HG02970 (cell line): ENCODE measurements around the gene RPS14.
"Not testable (repeated sequence)": the region's sequence is repeated elsewhere in the genome, so short reads cannot be mapped to it uniquely, and the experiment has no call there.

Source experiments
- ATAC-seq: cut with Tn5 transposase; IDR thresholded peaks from one replicate; pipeline ENCODE4 v1.9.1; 2021; ENCODE audit warnings: mild to moderate bottlenecking, moderate library complexity, moderate number of reproducible peaks; ENCODE audit not compliant: unreplicated experiment, low FRiP score

The RPS14 gene

GRCh38 chr5:150419630-150420270, 29.8 kb downstream of the RPS14 start:
- ATAC-seq: no peak

GRCh38 chr5:150413902-150414790, 35.4 kb downstream of the RPS14 start:
- not testable (repeated sequence) for ATAC-seq

- no peak for ATAC-seq
These were observed 36.2 kb downstream of the RPS14 start for GRCh38 chr5:150413176-150413901.

DNA sequence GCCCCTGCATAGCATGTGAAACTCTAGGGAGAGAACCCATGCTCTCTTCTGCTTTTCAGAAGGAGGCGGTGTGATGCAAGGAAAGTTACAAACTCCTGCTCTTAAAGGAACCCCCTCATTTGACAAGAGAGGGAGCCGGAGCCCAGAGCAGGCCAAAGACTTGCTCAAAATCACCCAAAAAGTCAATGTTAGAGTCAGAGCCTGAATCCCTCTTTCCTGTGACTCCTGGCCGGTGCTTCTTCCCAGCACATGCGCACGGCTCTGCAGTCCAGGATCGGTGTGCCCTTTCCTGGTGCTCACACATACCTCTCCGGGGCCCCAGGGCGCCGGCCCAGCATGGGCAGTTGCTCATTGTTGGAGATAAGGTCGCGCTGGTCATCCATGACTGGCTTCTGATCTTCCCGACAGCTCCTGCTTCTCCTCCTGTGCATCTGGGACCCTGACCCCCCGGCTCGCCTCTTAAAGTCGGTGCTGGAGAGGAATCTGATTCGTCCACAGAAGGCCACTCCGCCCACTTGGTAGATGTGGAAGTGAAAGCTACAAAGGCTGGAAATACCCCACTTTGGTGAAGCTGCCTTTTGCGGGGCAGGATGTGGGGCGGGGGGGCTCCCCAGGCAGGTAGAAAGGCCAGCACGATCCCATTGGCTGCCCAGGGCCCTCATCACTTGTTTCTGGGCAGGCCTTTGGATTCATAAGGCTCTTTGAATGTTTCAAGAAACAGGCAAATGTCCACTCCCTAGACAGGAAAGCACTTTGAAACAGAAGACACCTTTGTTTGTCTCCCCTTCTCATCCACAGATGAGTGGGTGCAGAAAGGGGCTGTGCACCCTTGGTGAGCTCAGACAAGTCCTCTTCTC, 37.0 kb downstream of the RPS14 start, which contains the start of gene CD74:
TSS of gene CD74 (minus strand) at position 592 of the 857 bp plus-strand sequence. CDS start at position 431, 161 bp downstream.
- ATAC-seq: peak; percentile 75

DNA sequence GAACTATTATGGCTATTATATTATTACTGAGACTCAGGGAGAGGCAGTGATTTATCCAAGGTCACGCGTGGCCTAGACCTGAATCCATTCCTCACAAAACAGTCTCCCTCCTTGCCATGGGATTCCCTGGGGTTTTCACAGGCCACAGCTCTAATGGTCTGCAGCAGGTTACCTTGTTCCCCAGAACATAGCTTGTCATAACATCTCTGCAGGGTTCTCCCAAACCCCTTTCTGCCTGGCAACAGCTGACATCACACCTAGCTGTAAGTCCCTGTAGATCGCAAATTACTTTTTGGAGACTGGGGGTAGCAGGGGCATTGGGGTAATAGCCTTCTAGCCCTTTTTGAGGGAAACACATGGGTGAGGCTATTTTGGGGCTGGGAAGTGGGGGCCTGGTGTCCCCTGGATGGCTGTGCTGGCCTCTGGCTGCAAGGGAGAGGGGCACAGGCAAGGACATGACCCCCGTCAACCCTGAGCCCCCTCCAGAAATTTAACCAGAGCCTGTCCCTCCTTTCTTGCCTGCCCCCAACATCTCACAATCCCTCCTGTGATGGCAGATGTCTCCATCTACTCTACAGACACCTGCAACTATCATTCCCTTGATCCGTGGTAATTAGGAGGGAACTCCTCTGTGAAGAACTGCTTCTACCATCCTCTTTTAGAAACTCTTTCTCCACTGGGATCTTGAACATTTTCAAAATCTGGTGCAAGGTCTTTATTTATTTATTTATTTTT, 38.1 kb downstream of the RPS14 start:
- no peak for ATAC-seq

GRCh38 chr5:150410524-150411244, 38.9 kb downstream of the RPS14 start:
- no peak for ATAC-seq

DNA sequence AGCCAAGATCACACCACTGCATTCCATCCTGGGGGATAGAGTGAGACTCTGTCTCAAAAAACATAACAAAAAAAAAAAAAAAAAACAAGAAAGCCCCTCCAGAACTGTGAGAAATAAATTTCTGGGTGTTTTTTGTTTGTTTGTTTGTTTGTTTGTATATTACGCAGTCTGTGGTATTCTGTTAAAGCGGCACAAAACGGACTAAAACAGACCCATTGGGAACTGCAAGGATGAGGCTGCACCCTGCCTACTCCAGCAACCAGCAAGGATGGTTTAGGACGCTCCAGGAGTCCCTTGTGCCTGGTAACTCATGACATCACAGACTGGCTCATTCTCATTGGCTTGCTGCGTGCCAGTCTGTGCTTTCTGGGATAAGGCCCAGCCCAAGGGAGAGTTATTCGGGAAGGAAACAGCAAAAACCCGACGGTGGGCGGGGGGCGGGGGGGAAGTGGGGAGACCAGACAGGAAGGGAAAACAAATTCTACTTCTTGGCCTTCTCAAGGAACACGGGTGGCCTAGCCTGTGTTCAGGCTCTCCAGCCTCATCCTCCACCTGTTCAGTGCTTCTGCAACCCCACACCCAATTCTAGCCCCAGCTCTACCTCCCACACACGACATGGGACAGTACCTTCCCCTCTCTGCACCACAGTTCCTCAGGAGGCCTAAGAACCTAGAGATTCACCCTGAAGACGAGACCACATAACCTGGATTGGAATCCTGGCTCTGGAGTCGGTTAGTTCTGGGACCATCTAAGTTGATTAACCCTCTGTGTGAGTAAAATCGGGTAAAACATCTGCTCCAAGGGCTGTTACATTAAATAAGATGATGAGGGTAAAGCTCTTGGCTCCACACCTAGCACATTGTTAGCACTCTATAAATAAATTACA, 39.7 kb downstream of the RPS14 start:
- ATAC-seq: no peak

DNA sequence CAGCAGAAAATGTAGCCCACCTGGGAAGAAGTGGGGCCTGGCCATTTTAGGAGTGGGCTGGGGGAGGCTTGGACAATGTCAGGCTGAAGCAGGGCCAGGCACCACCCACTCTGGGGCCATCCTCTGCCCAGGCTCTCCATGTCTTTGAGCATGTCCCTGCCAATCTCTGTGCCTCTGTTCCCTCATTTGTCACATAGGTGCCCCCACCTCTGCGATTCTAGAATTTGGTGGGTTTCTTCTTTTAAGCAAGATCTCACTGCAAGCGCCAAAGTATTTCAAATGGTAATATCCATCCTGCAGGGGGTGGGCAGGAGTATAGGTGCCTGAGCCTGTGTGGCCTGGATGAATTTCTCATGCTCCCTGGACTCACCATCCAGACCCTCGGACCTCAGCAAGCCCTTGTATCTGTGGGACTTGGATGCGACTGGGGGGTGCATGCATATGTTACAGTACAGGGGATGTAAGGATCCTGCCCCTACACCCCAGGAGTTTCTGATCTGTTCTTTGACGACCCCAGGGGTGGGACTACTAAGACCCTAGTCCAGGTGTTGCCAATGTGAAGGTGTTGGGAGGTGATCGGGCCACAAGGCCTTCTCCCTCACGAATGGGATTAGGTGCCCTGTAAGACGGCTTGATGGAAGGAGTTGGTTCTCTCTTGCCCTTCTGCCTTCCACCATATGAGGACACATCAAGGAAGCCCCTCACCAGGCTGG, 41.2 kb downstream of the RPS14 start:
- ATAC-seq: no peak

DNA sequence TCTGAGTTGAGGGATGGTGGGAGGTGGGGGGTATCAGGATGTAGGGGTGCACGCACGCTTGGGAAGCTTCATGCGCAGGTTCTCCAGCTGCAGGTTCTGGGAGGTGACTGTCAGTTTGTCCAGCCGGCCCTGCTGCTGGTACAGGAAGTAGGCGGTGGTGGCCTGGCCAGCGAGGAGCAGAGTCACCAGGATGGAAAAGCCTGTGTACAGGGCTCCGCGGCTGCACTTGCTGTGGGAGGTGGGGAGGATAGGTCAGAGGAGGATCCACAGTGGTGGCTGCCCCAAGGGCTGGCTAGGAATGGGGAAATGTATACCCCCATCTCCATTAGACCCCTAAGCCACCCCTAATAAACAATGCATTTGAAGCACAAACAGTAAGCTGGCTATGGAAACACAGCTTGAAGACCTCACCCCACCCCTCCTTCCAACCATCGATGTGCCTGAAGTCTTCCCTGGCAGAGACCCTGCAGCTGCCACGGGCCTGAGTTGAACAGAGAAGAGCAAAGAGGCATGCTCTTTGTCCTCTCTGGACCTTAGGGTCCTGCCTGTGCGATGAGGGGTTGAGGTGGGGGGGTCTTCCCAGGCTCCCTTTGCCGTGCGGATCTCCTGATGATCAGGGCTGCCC, 42.3 kb downstream of the RPS14 start:
- ATAC-seq: no peak

GRCh38 chr5:150406723-150407095, 42.8 kb downstream of the RPS14 start:
- no peak for ATAC-seq

DNA sequence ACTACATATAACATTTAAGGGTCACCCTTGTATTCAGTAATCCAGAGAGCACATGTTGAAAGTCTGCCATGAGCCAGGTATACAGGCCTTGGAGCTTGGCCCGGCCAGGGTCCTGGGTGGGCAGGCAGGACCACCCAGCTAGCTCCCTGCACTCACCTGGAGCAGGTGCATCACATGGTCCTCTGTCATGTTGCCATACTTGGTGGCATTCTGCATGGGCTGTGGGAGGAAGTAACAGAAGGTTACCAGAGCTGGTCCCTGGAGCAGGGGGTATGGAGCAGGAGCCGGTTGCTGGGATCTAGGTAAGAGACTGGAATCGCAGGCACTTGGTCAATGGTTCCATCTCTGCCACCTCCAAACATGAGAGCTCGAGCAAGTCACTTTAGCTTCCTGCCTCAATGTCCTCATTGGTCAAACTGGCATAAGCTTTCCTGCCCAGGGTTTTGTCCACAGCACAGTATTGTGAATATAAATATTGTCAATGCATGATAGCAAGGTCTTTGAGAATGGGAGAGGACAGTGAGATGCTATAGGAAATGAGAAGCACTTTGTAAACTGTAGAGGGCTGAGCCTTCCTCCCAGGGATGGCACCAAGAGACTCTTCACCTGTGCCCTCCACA, 43.3 kb downstream of the RPS14 start:
- no peak for ATAC-seq

DNA sequence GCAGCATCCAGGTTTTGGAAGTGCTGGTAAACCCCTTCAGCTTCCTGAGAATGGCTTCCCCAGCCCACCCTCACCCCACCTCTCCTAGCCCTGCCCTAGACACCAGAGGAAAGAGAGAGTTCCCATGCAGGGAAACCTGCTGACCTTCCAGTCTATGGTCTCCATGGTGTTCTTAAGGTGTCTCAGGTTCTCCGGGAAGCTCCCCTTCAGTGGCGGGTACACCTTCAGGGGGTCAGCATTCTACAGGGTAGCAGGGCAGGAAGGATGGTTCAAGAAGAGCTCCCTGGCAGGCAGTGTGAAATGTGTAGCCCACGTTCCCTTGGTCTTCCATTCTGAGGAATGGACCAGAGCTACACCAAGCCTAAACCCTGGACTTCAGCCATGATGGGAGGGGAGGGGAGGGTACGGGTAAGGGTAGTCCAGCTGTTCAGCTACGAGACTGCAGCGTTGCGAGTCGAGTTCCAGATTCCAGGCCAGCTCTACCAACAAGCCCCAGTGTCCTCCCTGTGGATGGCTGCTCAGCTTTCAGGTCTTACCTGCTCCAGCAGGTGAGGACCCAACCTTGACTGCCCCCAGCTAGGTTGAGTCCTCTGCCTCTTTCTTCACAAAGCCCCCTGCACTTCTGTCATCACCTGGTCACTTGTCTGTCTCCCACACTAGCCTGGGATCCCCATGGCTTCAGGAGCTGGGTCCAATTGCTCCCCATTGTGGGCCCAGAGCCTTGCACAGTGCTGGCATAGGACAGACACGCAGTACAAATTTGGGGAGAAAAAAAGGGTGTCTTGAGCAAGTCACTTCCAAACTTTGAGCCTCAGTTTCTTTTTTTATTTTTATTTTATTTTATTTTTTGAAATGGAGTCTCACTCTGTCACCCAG, 44.4 kb downstream of the RPS14 start:
- no peak for ATAC-seq

GRCh38 chr5:150404535-150404934, 45.0 kb downstream of the RPS14 start:
- no peak for ATAC-seq

- no peak for ATAC-seq
These were observed 45.4 kb downstream of the RPS14 start for GRCh38 chr5:150404121-150404520.

DNA sequence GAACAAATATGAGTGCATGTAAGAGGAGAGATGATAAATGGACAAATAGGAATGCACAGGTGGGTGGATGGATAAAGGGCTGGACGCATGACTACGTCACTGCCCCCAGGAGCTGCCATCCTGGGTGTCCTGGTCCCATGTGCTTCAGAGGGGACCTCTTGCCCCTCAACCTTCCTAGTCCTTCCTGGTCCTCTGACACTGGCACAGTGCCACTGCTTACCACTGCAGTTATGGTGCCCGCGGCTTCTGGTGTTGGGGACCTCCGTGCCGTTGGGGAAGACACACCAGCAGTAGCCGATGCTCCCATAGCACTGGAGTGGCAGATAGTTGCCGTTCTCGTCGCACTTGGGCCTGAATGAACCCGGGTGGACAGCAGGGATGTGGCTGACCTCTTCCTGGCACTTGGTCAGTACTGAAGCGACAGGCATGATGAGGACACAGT, 46.6 kb downstream of the RPS14 start:
- no peak for ATAC-seq
